Parietal lobe (tissue), 1 donor: ENCODE data around the gene KIF17. TPM values are rescaled to one million over a fixed set of nuclear protein-coding genes. Genes with fewer than 3 reads are reported as not detected.

Experiments
- total RNA-seq: library from RNA; depleted of rRNA; stranded (reverse); fragments of >200 nt; gene quantifications from one replicate; pipeline ENCODE4 v1.2.3, GENCODE V29; 2014

Gene KIF17
- total RNA-seq: 5.9 TPM

DNA sequence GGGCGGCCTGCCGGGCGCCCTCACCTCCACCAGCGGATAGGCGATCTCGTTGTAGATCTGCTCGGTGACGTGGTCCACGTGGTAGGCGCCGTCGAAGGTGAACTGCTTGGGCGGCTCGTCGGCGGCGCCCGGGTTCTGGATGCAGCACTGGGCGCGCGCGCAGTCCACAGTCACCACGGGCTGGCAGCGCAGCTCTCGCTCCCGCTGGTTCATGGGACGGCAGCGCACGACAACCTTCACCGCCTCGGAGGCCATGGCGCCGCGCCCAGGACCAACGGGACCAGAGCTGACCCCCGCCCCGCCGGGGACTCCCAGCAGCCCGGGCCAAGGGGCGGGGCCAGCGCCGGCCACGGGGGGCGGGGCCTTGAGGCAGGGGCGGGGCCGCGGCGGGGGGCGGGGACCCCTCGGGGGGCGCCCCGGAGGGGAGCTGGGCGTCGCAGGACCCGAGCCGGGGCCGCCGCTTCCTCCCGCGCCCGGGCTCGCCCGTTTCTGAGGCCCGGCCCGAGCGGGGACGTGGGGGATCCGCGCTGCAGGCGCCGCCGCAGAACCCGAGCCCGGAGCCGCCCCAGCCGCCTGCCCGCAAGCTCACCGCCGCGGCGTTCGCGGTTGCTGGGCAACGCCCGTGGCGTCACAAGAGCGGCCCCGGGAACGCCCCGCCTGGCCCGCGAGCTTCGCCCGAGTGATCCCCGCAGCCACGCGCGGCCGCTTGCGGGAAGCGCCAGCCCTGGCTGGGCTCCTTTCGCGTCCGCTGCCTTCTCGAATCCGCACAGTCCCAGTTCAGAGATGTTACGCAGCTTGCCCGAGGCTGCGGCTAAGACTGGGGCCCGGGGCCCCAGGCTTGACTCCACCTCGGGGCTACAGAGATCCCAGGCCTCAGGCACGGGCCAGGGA, at the start of gene KIF17:
TSS of gene KIF17 (minus strand) at position 556 of the 891 bp plus-strand sequence. CDS start at position 255, 301 bp downstream.

DNA sequence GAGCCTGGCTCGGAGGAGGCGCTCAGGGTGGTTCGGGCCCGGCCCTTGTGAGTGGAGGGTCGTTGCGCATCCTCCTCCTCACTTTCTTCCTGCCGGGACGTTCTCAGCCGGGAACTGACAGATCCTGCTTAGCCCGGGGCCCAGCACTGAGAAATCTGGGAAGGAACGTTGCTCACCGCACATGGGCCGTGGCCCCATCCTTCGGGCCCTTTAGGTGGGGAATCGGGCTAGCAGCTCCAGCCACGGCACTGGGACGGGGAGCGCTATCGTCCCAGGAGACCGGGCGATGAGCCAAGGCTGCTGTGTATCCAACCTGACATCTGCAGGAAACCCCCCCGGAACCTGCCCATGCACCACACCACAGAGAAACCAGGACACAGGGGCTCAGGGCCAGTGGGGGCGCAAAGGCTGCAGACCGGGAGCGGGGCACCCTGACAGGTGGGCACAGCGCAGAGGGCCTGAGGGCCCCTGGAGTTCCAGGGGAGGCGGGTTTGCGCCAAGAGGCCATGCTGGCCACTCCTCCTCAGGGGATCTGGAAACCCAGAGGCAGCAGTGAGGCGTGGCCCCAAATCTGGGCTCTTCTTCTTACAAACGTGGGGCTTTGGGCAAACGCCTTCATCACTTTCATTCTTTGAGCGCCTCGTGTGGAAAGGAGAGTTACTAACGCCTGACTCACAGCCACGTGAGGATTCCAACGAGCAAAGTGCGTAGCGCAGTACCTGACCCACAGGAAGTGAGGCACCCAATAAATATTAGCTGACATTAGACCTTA, 15.0 kb upstream of the KIF17 start, which contains the start of gene SH2D5:
TSS of gene SH2D5 (minus strand) at position 116 of the 772 bp plus-strand sequence. CDS start 4,659 bp downstream, outside the sequence.

DNA sequence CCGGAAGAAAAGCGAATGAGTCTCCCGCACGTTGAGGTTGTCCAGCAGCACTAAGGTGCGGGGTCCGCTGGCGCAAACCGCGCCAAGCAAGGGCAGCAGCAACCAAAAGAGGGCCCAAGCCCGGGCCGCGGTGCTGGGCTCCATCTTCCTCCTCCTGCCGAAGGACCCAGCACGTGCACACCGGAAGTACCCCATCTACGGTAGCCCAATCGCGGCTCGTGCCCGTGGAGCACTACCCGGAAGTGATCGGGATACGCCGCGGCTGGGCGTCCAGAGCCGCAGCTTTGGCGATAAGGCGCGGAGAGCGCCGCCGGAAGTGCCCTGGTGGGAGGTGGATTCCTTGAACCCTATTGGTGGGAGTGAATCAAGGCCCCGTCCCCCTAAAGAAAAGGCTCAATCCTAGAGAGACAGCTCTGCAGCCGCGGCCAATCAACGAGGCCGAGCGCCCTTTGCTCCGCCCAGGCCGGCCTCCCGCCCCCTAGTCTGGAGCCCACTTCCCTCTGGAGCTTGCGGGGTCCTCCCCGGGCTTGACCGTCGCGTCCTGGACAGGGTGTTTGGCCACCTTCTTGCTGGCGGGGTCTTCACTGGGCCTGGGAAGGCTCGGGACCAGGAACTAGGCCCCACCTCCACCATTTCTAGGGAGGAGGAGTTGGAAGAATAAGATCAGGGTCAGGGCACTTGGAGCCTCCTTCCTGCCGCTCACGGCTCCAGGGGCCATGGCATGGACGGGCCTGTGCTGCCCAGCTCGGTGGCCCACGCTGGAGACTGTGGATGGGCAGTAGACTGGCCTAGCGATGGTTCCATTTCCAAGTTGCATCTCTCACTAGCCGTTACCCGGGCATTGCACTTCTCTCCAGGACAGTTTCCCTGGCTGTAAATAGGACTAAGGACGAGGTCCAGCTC, 56.3 kb downstream of the KIF17 start, which contains the start of gene DDOST:
TSS of gene DDOST (minus strand) at position 163 of the 903 bp plus-strand sequence. CDS start at position 144, 19 bp downstream.

DNA sequence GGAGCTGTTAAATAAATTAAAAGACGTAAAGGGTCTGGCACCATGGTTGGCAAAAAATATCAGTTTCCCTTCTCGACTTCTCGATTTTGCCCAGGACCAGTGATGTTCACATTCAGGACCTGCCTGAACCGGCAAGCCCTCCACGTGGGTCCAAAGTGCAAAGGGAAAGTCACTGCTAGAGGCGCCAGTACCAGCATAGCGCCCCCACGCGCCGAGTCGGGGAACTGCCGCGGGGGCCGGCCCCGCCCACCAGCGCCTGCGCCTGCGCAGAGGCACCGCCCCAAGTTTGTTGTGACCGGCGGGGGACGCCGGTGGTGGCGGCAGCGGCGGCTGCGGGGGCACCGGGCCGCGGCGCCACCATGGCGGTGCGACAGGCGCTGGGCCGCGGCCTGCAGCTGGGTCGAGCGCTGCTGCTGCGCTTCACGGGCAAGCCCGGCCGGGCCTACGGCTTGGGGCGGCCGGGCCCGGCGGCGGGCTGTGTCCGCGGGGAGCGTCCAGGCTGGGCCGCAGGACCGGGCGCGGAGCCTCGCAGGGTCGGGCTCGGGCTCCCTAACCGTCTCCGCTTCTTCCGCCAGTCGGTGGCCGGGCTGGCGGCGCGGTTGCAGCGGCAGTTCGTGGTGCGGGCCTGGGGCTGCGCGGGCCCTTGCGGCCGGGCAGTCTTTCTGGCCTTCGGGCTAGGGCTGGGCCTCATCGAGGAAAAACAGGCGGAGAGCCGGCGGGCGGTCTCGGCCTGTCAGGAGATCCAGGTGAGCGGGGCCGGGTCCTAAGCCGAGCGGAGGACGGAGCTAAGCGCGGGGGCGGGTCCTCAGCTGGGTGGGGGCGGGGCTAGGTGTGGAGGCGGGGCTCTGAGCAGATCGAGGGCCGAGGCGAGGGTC, 84.4 kb downstream of the KIF17 start, which contains the start of gene PINK1:
TSS of gene PINK1 (plus strand) at position 269 of the 875 bp plus-strand sequence. CDS start at position 360, 91 bp downstream.

Other genes with a start within 250 kb of the KIF17 start
- 65.7 TPM for gene CAMK2N1, start 231.8 kb downstream of the KIF17 start, total RNA-seq
- gene MUL1, start 209.9 kb downstream of the KIF17 start, total RNA-seq: 14.4 TPM
- gene FAM43B, start 165.4 kb downstream of the KIF17 start, total RNA-seq: 0.63 TPM
- gene CDA, start 128.9 kb downstream of the KIF17 start, total RNA-seq: not detected
- 82.6 TPM for gene PINK1, start 84.5 kb downstream of the KIF17 start, total RNA-seq
- gene DDOST, start 56.6 kb downstream of the KIF17 start, total RNA-seq: 91.4 TPM
- 0.31 TPM for gene SH2D5, start 14.7 kb upstream of the KIF17 start, total RNA-seq
- 531 TPM for gene HP1BP3, start 69.3 kb upstream of the KIF17 start, total RNA-seq